ENCODE measurements around the gene BBC3.

BBC3 gene

GRCh38 chr19:47230054-47230920 is 712 bp downstream of the BBC3 start:
- Histone ChIP-seq H3K4me2 (ENCODE audit: low read length, poor library complexity, severe bottlenecking) (peak overlapping the region; percentile 73), H3K14ac (ENCODE audit: low read length in 2 of 2) (peak overlapping the region; percentile 45 to 85), H2BK5ac (ENCODE audit: low read depth, low read length, poor library complexity, severe bottlenecking) (no peak overlapping the region), H4K91ac (ENCODE audit: low read length) (peak overlapping the region; percentile 72), H3K27me3 (ENCODE audit: control insufficient read depth in 1 of 2, insufficient read depth in 1 of 2, low read length in 2 of 2) (no peaks in the 10 kb centered on the region), H3K9me3 (ENCODE audit: control insufficient read depth, low read length) (no peaks in the 10 kb centered on the region), H2BK15ac (ENCODE audit: low read depth, poor library complexity, severe bottlenecking) (peak overlapping the region; percentile 68), H2BK12ac (ENCODE audit: low read length in 2 of 2) (peak overlapping the region; percentile 62 to 65), H3K4me3 (ENCODE audit: insufficient read depth in 1 of 2, low read depth in 1 of 2, low read length in 2 of 2) (peak overlapping the region; percentile 94 to 96), H3K79me1 (replicated peaks; ENCODE audit: low read length, poor library complexity, severe bottlenecking) (peaks cover 2% of the 10 kb centered on the region), H3K9ac (ENCODE audit: low read length) (peak overlapping the region; percentile 94), H3K27ac (ENCODE audit: low read length, poor library complexity, severe bottlenecking) (peak overlapping the region; percentile 19), H2AK5ac (ENCODE audit: low read length, severe bottlenecking) (no peak overlapping the region), H3K4me1 (ENCODE audit: control insufficient read depth, insufficient read depth, low read depth, low read length) (peaks cover 50% of the 10 kb centered on the region), H2BK120ac (ENCODE audit: low read depth, low read length) (peak overlapping the region; percentile 94), H3K36me3 (ENCODE audit: control insufficient read depth in 1 of 2, insufficient read depth in 2 of 2, low read depth in 1 of 2, low read length in 2 of 2) (peaks cover 5 to 8% of the 10 kb centered on the region in 2 experiments), H4K8ac (ENCODE audit: low read length) (peak overlapping the region; percentile 58), H3K18ac (ENCODE audit: low read depth in 1 of 2, low read length in 2 of 2) (peak overlapping the region; percentile 93 to 98), H2AFZ (ENCODE audit: low read depth, low read length) (peak overlapping the region; percentile 10), H3K4ac (ENCODE audit: low read depth in 1 of 2, low read length in 2 of 2) (peak overlapping the region in 1 of 2 experiments; percentile 67), H3K23ac (ENCODE audit: low read length in 2 of 2) (peak overlapping the region in 1 of 2 experiments; percentile 81)
- 3% methylated on average over 50 of the region's 84 CpGs for WGBS
- DNase-seq: peak; percentile 56

GRCh38 chr19:47229676-47230053 is 1.3 kb downstream of the BBC3 start:
- no peak overlapping the region for H4K8ac ChIP-seq (ENCODE audit: low read length)
- peak overlapping the region; percentile 68 for H3K4me2 ChIP-seq (ENCODE audit: low read length, poor library complexity, severe bottlenecking)
- peaks cover 52% of the 10 kb centered on the region for H3K4me1 ChIP-seq (ENCODE audit: control insufficient read depth, insufficient read depth, low read depth, low read length)
- peak overlapping the region; percentile 19 for H3K27ac ChIP-seq (ENCODE audit: low read length, poor library complexity, severe bottlenecking)
- WGBS: 6% methylated on average over 9 of the region's 9 CpGs
- no peaks in the 10 kb centered on the region for H3K9me3 ChIP-seq (ENCODE audit: control insufficient read depth, low read length)
- peak overlapping the region; percentile 14 for H4K91ac ChIP-seq (ENCODE audit: low read length)
- peak overlapping the region; percentile 29 to 84 for H3K18ac ChIP-seq (ENCODE audit: low read depth in 1 of 2, low read length in 2 of 2)
- H3K36me3 ChIP-seq (ENCODE audit: control insufficient read depth in 1 of 2, insufficient read depth in 2 of 2, low read depth in 1 of 2, low read length in 2 of 2): peaks cover 8 to 11% of the 10 kb centered on the region in 2 experiments
- peak overlapping the region; percentile 10 for H2AFZ ChIP-seq (ENCODE audit: low read depth, low read length)
- peaks cover 2% of the 10 kb centered on the region for H3K79me1 ChIP-seq (replicated peaks; ENCODE audit: low read length, poor library complexity, severe bottlenecking)
- H3K4ac ChIP-seq (ENCODE audit: low read depth in 1 of 2, low read length in 2 of 2): peak overlapping the region in 1 of 2 experiments; percentile 67
- H3K27me3 ChIP-seq (ENCODE audit: control insufficient read depth in 1 of 2, insufficient read depth in 1 of 2, low read length in 2 of 2): no peaks in the 10 kb centered on the region
- no peak overlapping the region for H2BK5ac ChIP-seq (ENCODE audit: low read depth, low read length, poor library complexity, severe bottlenecking)
- peak; percentile 64 for DNase-seq
- H2BK12ac ChIP-seq (ENCODE audit: low read length in 2 of 2): peak overlapping the region in 1 of 2 experiments; percentile 65
- peak overlapping the region in 1 of 2 experiments; percentile 91 for H3K14ac ChIP-seq (ENCODE audit: low read length in 2 of 2)
- peak overlapping the region; percentile 94 to 96 for H3K4me3 ChIP-seq (ENCODE audit: insufficient read depth in 1 of 2, low read depth in 1 of 2, low read length in 2 of 2)
- H2AK5ac ChIP-seq (ENCODE audit: low read length, severe bottlenecking): no peak overlapping the region
- peak overlapping the region; percentile 94 for H3K9ac ChIP-seq (ENCODE audit: low read length)
- no peak overlapping the region for H2BK15ac ChIP-seq (ENCODE audit: low read depth, poor library complexity, severe bottlenecking)
- no peak overlapping the region for H2BK120ac ChIP-seq (ENCODE audit: low read depth, low read length)
- H3K23ac ChIP-seq (ENCODE audit: low read length in 2 of 2): peak overlapping the region in 1 of 2 experiments; percentile 81

GRCh38 chr19:47228937-47229675 is 1.9 kb downstream of the BBC3 start:
- no peak overlapping the region for H2BK5ac ChIP-seq (ENCODE audit: low read depth, low read length, poor library complexity, severe bottlenecking)
- H3K9ac ChIP-seq (ENCODE audit: low read length): peak overlapping the region; percentile 94
- H3K4me2 ChIP-seq (ENCODE audit: low read length, poor library complexity, severe bottlenecking): peak overlapping the region; percentile 68

More at GRCh38 chr19:47228937-47229675, 1.9 kb downstream of the BBC3 start:
- no peak overlapping the region for H2BK15ac ChIP-seq (ENCODE audit: low read depth, poor library complexity, severe bottlenecking)
- no peaks in the 10 kb centered on the region for H3K27me3 ChIP-seq (ENCODE audit: control insufficient read depth in 1 of 2, insufficient read depth in 1 of 2, low read length in 2 of 2)
- H3K36me3 ChIP-seq (ENCODE audit: control insufficient read depth in 1 of 2, insufficient read depth in 2 of 2, low read depth in 1 of 2, low read length in 2 of 2): peaks cover 8 to 14% of the 10 kb centered on the region in 2 experiments
- WGBS: 32% methylated on average over 10 of the region's 10 CpGs
- H3K4me1 ChIP-seq (ENCODE audit: control insufficient read depth, insufficient read depth, low read depth, low read length): peaks cover 52% of the 10 kb centered on the region
- H3K18ac ChIP-seq (ENCODE audit: low read depth in 1 of 2, low read length in 2 of 2): peak overlapping the region; percentile 47 to 84
- H2AFZ ChIP-seq (ENCODE audit: low read depth, low read length): no peak overlapping the region
- H2BK120ac ChIP-seq (ENCODE audit: low read depth, low read length): no peak overlapping the region
- H2AK5ac ChIP-seq (ENCODE audit: low read length, severe bottlenecking): no peak overlapping the region
- H3K9me3 ChIP-seq (ENCODE audit: control insufficient read depth, low read length): no peaks in the 10 kb centered on the region
- peak overlapping the region; percentile 70 for H3K27ac ChIP-seq (ENCODE audit: low read length, poor library complexity, severe bottlenecking)
- H3K4ac ChIP-seq (ENCODE audit: low read depth in 1 of 2, low read length in 2 of 2): peak overlapping the region; percentile 50
- peak overlapping the region; percentile 94 to 96 for H3K4me3 ChIP-seq (ENCODE audit: insufficient read depth in 1 of 2, low read depth in 1 of 2, low read length in 2 of 2)
- DNase-seq: peak; percentile 79
- peak overlapping the region; percentile 80 to 93 for H2BK12ac ChIP-seq (ENCODE audit: low read length in 2 of 2)
- peak overlapping the region in 1 of 2 experiments; percentile 97 for H3K14ac ChIP-seq (ENCODE audit: low read length in 2 of 2)
- H3K79me1 ChIP-seq (replicated peaks; ENCODE audit: low read length, poor library complexity, severe bottlenecking): peaks cover 2% of the 10 kb centered on the region
- peak overlapping the region in 1 of 2 experiments; percentile 81 for H3K23ac ChIP-seq (ENCODE audit: low read length in 2 of 2)
- H4K8ac ChIP-seq (ENCODE audit: low read length): peak overlapping the region; percentile 81
- H4K91ac ChIP-seq (ENCODE audit: low read length): peak overlapping the region; percentile 97
